Measurements from ENCODE around the gene CACNB4.

GRCh38 chr2:152056418-152056817 lies 42.4 kb downstream of the CACNB4 start:
- TF ChIP-seq CTCF (IDR thresholded peaks at IDR 0.05) (no peak), POLR2AphosphoS5 (IDR thresholded peaks at IDR 0.05; ENCODE audit: insufficient read depth in 1 of 2, low read depth in 1 of 2) (no peak)
